ENCODE results near the gene CYP27B1. TPM values are rescaled to one million over a fixed set of nuclear protein-coding genes. Genes with fewer than 3 reads are reported as not detected.

The CYP27B1 gene
- total RNA-seq, 3 donors from 2014 or later, result 0.33 to 2.2 (median 0.48) TPM

- Histone ChIP-seq H3K36me3 (no peaks in the 10 kb centered on the region), H3K4me1 (peaks cover 0 to 18% of the 10 kb centered on the region in 2 donors), H3K9me3 (no peaks in the 10 kb centered on the region), H3K4me3 (peak overlapping the region; percentile 68 to 85 (median 68)), H3K27me3 (no peaks in the 10 kb centered on the region), H3K27ac (peak overlapping the region; percentile 89 to 94)
- intact Hi-C loops (cut with DNase I; ENCODE audit: low total_unique reads), result no loop called here
- no peak for DNase-seq (ENCODE audit: low spot score in 2 of 2)
- TF ChIP-seq POLR2A (IDR thresholded peaks at IDR 0.05), result no peak
Observed at GRCh38 chr12:57751432-57751787, 15.5 kb downstream of the CYP27B1 start.

GRCh38 chr12:57750561-57751431 lies 16.1 kb downstream of the CYP27B1 start:
- no peak for DNase-seq (ENCODE audit: low spot score in 2 of 2)
- Histone ChIP-seq H3K9me3 (no peaks in the 10 kb centered on the region), H3K4me3 (peak overlapping the region; percentile 68 to 85 (median 68)), H3K27me3 (no peaks in the 10 kb centered on the region), H3K36me3 (no peaks in the 10 kb centered on the region), H3K27ac (peak overlapping the region; percentile 89 to 94), H3K4me1 (peaks cover 0 to 14% of the 10 kb centered on the region in 2 donors)
- intact Hi-C loops (cut with DNase I; ENCODE audit: low total_unique reads), result no loop called here
- no peak for TF ChIP-seq POLR2AphosphoS5 (IDR thresholded peaks at IDR 0.05)
- TF ChIP-seq POLR2A (IDR thresholded peaks at IDR 0.05), result no peak

DNA sequence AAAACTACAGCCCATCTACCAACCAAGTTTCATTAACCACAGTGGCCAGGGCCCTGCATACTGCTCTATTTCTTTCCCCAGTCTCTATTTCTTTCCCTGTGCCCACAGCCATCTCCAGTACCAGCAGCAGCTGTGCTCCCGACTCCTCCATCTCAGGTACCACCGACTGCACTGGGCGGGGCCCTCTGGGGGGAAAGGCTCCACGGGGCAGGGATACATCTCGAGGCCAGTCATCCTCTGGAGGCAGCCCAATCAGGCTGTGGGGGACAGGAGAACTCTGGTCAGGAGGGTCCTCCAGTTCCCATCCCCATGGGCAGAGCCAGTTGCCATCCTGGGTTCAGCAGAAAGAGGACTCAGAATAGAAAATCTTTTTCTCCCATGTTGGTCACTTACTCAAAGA lies 17.8 kb downstream of the CYP27B1 start:
- intact Hi-C loops (cut with DNase I; ENCODE audit: low total_unique reads), result no loop called here
- Histone ChIP-seq H3K27me3 (no peaks in the 10 kb centered on the region), H3K36me3 (no peaks in the 10 kb centered on the region), H3K27ac (no peak overlapping the region), H3K4me3 (no peak overlapping the region), H3K4me1 (peaks cover 0 to 17% of the 10 kb centered on the region in 2 donors), H3K9me3 (no peaks in the 10 kb centered on the region)
- no peak for DNase-seq (ENCODE audit: low spot score in 2 of 2)
- TF ChIP-seq CTCF (IDR thresholded peaks at IDR 0.05) (no peak), POLR2A (IDR thresholded peaks at IDR 0.05) (no peak), POLR2AphosphoS5 (IDR thresholded peaks at IDR 0.05) (no peak)

- no peak for DNase-seq (ENCODE audit: low spot score in 2 of 2)
- Histone ChIP-seq H3K27ac (peak overlapping the region; percentile 9 to 99), H3K9me3 (no peaks in the 10 kb centered on the region), H3K4me1 (peaks cover 0 to 10% of the 10 kb centered on the region in 2 donors), H3K27me3 (no peaks in the 10 kb centered on the region), H3K4me3 (peak overlapping the region in 1 of 3 donors; percentile 87), H3K36me3 (no peaks in the 10 kb centered on the region)
- TF ChIP-seq CTCF (IDR thresholded peaks at IDR 0.05) (no peak), POLR2A (IDR thresholded peaks at IDR 0.05) (no peak), POLR2AphosphoS5 (IDR thresholded peaks at IDR 0.05) (no peak)
- intact Hi-C loops (cut with DNase I; ENCODE audit: low total_unique reads), result no loop called here
Observed at GRCh38 chr12:57746025-57746424, 20.9 kb downstream of the CYP27B1 start.

- intact Hi-C loops (cut with DNase I; ENCODE audit: low total_unique reads), result no loop called here
- peak overlapping the region; percentile 86 to 87 (median 87) for H3K4me3 ChIP-seq
- no peak for DNase-seq (ENCODE audit: low spot score in 2 of 2)
Observed at GRCh38 chr12:57745485-57745881, 21.4 kb downstream of the CYP27B1 start.

More at GRCh38 chr12:57745485-57745881, 21.4 kb downstream of the CYP27B1 start:
- Histone ChIP-seq H3K27me3 (no peaks in the 10 kb centered on the region), H3K36me3 (no peaks in the 10 kb centered on the region), H3K27ac (peak overlapping the region; percentile 99 to 100), H3K9me3 (no peaks in the 10 kb centered on the region), H3K4me1 (peaks cover 0 to 8% of the 10 kb centered on the region in 2 donors)
- no peak for TF ChIP-seq POLR2AphosphoS5 (IDR thresholded peaks at IDR 0.05)
- no peak for TF ChIP-seq POLR2A (IDR thresholded peaks at IDR 0.05)
- no peak for TF ChIP-seq CTCF (IDR thresholded peaks at IDR 0.05)

Measured in breast epithelium (tissue), 4 donors.